ENCODE measurements around the gene TRHDE.

TRHDE gene

GRCh38 chr12:72444566-72444965 lies 172.4 kb downstream of the TRHDE start:
- DNase-seq (ENCODE audit: low read depth) = no peak

- no peak for DNase-seq (ENCODE audit: low read depth)
These were observed 175.9 kb downstream of the TRHDE start for GRCh38 chr12:72448089-72448488.

- DNase-seq (ENCODE audit: low read depth) = no peak
These were observed 176.6 kb downstream of the TRHDE start for GRCh38 chr12:72448805-72449204.

GRCh38 chr12:72453066-72453465 lies 180.9 kb downstream of the TRHDE start:
- no peak for DNase-seq (ENCODE audit: low read depth)

DNA sequence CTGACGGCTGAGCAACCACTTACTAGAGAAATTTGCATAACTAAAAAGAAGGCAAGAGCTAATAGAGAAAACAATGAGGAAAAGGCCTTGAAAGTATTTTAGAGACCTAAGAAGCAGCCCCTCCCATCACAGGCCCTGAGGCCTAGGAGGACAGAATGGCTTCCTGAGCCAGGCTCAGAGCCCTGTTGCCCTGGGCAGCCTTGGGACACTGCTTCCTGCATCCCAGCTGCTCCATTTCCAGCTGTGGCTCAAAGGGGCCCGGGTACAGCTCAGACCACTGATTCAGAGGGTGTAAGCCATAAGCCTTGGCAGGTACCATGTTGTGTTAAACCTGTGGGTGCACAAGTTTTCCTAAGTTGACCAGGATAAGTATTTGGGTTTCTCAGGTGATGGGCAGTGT lies 181.4 kb downstream of the TRHDE start:
- DNase-seq (ENCODE audit: low read depth) = no peak

- DNase-seq (ENCODE audit: low read depth) = no peak
These were observed 192.3 kb downstream of the TRHDE start for GRCh38 chr12:72464471-72464870.

- no peak for DNase-seq (ENCODE audit: low read depth)
These were observed 193.0 kb downstream of the TRHDE start for GRCh38 chr12:72465155-72465554.

- no peak for DNase-seq (ENCODE audit: low read depth)
These were observed 193.9 kb downstream of the TRHDE start for GRCh38 chr12:72465940-72466630.

DNA sequence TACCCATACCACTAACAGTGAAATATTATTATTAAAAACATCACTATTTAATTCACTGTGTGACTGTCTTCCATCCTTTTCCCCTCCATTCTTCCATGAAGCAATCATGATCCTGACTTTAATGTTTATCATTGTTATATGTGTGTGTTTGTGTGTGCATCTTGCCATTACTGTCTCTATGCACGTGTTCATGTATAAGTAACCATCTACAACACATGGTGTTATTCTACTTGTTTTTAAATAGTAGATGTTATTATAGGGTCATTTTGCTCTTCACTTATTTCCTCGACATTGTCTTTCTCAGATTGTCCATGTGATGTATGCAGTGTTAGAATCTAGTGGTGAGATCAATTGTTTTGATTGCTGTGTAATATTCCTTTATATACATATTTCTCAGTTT lies 195.8 kb downstream of the TRHDE start:
- no peak for DNase-seq (ENCODE audit: low read depth)

DNA sequence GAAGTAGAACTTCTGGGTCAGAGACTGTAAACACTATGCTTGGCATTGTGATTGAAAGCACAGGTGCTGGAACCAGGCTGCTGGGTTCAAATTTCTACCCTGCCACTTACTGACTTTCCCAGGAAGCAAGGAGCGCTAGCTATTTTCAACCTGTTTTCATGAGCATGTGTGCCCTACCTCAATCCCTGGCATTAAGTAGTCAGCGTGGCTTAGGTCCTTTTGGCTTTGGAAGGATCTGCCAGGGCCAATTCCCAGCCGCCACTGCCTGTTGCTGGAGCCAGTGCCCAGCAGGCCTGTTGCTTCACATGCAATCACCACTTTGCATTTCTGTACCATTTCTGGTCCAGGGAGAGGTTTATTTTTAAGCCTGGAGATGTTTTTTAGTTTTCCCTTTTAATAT lies 196.3 kb downstream of the TRHDE start:
- no peak for DNase-seq (ENCODE audit: low read depth)

GRCh38 chr12:72471806-72472205 lies 199.6 kb downstream of the TRHDE start:
- no peak for DNase-seq (ENCODE audit: low read depth)

DNA sequence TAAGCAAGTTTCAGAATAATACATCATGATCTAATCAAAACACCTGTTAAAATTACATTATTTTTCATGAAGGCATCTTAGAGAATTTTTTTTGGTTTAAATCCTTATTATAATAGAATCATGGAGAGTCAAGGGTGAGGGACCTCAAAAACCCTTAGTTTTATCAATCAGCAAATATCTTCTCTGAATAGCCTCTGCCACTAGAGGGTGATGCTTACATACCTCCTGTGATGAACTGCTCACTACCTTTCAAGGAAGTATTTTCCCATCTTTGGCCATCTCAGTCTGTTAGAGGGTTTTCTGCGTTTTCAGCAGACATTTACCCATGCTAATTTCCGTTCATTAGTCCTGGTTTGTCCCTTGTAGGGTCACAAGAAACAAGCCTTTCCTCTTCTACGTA lies 200.2 kb downstream of the TRHDE start:
- no peak for DNase-seq (ENCODE audit: low read depth)

DNA sequence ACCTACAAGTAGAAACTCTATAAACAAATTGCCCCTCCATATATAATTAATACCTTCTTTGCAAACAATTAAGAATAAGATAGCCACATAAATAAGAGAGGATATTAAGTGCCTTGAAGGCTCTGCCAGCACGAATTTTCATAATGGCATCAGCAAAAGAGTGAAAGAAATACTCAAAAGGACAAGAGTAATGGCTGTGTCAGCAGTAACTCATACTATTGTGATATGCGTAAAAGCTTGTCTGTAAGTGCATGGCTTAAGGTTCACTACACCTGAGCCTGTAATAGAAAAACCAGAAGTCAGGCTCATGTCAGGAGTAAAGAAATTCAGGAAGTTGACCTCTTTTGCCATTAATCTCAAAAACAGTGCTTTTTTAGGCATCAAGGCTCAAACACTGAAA lies 204.1 kb downstream of the TRHDE start:
- DNase-seq (ENCODE audit: low read depth) = no peak

DNA sequence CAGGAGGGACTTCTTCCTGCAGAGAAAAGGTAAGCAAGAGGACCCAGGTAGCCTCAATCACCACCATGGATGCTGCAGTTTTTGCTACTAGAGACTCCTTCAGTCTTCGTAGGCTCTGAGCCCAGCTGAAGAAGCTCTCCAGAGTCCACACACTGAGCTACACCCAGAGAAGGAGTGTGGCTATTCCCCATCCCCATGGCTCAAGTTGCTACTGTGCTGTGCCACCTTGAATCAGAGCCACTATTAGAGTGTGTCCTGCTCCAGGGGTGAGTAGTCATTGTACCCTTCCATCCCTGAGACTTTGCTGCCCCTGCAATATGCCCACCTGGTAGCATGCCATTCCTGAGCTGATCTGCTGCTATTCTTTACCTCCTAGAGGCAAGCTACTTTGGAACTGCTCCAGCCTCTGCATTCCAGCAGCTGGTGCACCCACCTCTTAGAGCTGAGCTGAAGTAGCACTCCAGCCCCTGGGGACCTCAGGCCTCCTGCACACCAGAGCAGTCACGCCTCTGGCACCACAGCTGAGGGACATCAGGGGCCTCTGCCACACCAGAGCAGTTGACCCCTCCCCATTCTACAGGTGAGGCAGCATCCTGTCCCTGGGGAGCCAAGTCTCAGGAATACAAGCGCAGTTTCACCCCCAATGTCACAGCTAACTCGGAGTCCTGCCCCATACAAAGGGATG lies 213.0 kb downstream of the TRHDE start:
- no peak for DNase-seq (ENCODE audit: low read depth)

- DNase-seq (ENCODE audit: low read depth) = no peak
These were observed 219.3 kb downstream of the TRHDE start for GRCh38 chr12:72491426-72491825.

DNA sequence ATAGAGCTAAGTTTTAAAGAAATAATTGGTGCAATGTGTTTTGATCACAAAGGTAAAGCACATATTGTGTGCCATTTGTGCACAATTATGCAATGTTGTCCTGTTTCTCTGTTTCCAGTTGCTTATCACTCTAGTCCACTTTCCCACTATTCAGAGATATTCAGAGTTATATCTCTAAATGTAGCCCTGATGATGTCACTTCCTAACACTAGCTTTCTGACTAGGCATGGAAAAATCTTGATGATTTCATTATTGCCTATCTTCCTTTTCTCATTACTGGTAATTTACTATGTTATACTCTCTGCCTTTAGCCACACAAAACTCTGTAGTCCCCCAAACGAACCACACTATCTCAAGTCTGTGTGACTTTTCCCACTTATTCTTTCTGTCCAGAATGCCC lies 221.2 kb downstream of the TRHDE start:
- DNase-seq (ENCODE audit: low read depth) = no peak

DNA sequence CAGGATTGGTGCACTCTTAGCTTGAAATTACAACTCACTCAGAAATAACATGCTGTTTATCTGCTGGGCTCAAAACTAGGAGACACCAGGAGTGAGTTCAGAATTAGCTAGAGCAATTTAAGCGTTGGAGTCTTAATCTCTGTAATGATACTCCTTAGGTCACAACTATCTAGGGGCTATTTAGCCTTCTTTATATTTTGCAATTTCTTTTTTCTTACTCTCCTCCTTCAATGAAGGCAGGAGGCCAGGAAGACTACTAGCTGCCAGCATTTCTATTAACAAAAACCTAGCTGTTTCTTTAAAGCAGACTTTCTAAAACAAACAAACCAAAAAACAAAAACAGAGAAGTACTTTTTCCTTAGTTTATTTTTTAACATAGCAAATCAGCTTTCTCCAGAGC lies 226.2 kb downstream of the TRHDE start:
- DNase-seq (ENCODE audit: low read depth) = no peak

DNA sequence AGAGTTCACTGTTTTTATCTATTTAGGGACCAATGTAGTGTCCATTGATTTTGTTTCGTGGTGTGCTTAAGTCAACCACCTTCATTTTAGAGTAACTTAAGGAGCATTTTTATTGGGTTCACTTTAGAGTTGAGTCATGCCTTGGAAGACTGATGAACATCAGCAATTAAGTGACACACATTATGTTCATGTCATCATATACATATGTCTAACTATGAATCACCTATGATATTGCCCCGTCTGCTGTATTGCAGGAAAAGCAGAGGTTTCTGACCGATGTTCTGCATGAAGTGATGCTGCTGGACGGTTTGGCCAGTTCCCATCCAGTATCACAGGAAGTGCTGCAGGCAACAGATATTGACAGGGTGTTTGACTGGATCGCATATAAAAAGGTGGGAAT lies 227.1 kb downstream of the TRHDE start:
- no peak for DNase-seq (ENCODE audit: low read depth)

DNA sequence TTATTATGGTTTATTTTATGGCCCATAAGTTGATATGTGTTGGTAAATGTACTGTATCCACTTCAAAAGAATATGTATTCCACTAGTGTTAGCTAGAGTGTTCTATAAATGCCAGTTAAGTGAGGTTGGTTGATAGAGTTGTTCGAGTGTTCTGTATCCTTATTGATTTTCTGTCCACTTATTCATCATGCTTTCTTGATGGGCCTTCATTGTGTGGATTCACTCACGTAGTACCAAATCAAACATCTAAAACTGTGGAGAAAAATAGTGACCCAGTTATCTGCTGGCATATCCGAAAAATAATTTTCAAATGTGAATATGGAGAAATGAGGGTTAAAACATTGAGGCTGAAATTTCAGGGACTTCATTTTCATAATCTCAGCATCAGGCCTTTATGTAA lies 230.4 kb downstream of the TRHDE start:
- no peak for DNase-seq (ENCODE audit: low read depth)

GRCh38 chr12:72505227-72505626 lies 233.1 kb downstream of the TRHDE start:
- DNase-seq (ENCODE audit: low read depth) = no peak

DNA sequence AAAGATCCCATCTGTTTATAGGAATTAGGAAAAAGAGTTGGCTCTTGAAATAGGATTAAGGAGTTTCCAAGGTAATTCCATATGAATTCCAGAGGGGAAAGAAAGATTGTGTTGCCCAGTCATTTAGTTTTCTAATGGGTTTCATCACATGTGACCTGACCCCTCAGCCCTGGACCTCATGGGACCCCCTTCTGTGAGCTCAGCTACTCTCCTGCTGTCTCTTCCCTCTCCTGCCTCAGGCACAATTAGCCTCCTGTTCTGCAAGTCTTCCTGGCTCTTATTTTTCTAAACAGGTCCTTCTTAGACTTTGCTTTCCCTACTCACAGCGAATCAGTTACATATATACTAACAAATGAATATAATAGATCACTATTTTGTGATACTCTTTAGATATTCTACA lies 237.7 kb downstream of the TRHDE start:
- DNase-seq (ENCODE audit: low read depth) = no peak

DNA sequence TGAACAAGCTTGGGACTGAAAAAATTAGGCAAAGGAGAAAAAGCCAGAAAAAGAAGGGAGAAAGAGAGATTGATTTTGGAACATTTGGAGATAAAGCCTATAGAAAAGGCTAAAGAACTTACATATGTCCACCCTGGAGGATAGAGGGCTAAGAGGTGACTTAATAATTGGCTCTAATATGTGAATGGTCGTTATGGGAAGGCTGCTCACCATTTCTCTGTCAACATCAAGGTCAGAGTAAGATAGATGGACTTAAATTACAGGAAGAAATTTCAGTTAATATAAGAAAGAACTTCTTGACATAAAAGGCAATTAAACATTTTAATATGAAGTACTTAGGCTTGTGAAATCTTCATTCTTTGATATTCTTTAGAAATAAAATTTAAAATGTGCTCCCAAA lies 238.6 kb downstream of the TRHDE start:
- DNase-seq (ENCODE audit: low read depth) = no peak

- DNase-seq (ENCODE audit: low read depth) = no peak
These were observed 239.3 kb downstream of the TRHDE start for GRCh38 chr12:72511498-72511897.

DNA sequence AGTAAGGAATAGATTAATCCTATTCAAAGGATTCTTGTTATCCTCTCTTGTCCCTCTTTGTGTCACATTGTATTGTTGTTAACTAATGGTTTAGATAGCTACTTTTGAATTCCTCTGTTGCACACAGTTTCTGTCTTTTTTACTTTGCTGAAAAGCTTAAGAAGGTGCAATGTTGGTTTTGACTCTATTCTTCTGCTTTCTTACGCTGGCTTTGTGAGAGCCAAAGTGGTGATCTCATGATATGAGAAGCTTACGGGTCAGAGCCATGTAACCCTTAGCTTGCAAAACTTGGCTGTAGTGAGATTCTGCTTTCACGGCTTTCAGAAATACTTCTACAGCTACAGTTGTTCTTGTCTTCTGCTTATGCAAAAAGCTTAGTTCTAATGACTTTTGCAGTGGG lies 239.7 kb downstream of the TRHDE start:
- DNase-seq (ENCODE audit: low read depth) = no peak

Data from T follicular helper cell (primary cell).